CD8-positive, alpha-beta memory T cell (primary cell): ENCODE measurements around the gene SDSL. TPM values are rescaled to one million over a fixed set of nuclear protein-coding genes. Genes with fewer than 3 reads are reported as not detected.

Experiments
- CTCF ChIA-PET: fragments of 350-600 bp; sonication (Branson Sonifier 250); formaldehyde crosslinking; loops from one replicate; lab custom pipeline; 2021; ENCODE audit warnings: antibody characterized with exemption; lab: Charles Lee
- POLR2A ChIA-PET: fragments of 350-600 bp; sonication (Branson Sonifier 250); formaldehyde crosslinking; loops from one replicate; lab custom pipeline; 2021; ENCODE audit warnings: antibody characterized with exemption; lab: Charles Lee
- DNase-seq, 5 donors: peaks; one replicate each; pipeline versions ENCODE4 v3.0.0 to v3.0.0-alpha.2; 2020 to 2022; ENCODE audit warnings: mixed read lengths in 1 of 5
- H3K27ac ChIP-seq: one replicate; pipeline ENCODE4 v1.7.0; 2013; ENCODE audit warnings: low read depth, mild to moderate bottlenecking, low read length, moderate library complexity
- H3K27me3 ChIP-seq: 2 replicates; pipeline ENCODE4 v1.7.0; 2013; ENCODE audit warnings: low read length, mild to moderate bottlenecking; ENCODE audit not compliant: insufficient read depth, poor library complexity, severe bottlenecking
- H3K36me3 ChIP-seq: 2 replicates; pipeline ENCODE4 v1.7.0; 2013; ENCODE audit warnings: mild to moderate bottlenecking, low read length, moderate library complexity; ENCODE audit not compliant: insufficient read depth
- H3K4me1 ChIP-seq: 2 replicates; pipeline ENCODE4 v1.7.0; 2013; ENCODE audit warnings: mild to moderate bottlenecking, low read length, moderate library complexity; ENCODE audit not compliant: insufficient read depth
- H3K4me3 ChIP-seq: 2 replicates; pipeline ENCODE4 v1.7.0; 2013; ENCODE audit warnings: mild to moderate bottlenecking, low read length
- H3K9me3 ChIP-seq: 2 replicates; pipeline ENCODE4 v1.7.0; 2013; ENCODE audit warnings: mild to moderate bottlenecking, low read length
- H3K27ac Mint-ChIP-seq, 8 donors: one replicate each; pipeline ENCODE4 v1.8.0; 2020 to 2021; ENCODE audit warnings: mixed read lengths in 8 of 8, mild to moderate bottlenecking in 6 of 8, inconsistent platforms in 3 of 8, moderate library complexity in 3 of 8
- H3K27me3 Mint-ChIP-seq, 2 donors: one replicate each; pipeline ENCODE4 v1.8.0; 2020 to 2021; ENCODE audit warnings: mixed read lengths in 2 of 2, mild to moderate bottlenecking in 1 of 2, moderate library complexity in 1 of 2
- H3K36me3 Mint-ChIP-seq, 3 donors: one replicate each; pipeline ENCODE4 v1.8.0; 2020 to 2021; ENCODE audit warnings: mixed read lengths in 3 of 3, inconsistent platforms in 1 of 3, mild to moderate bottlenecking in 1 of 3
- H3K4me1 Mint-ChIP-seq, 3 donors: one replicate each; pipeline ENCODE4 v1.8.0; 2020 to 2021; ENCODE audit warnings: mixed read lengths in 3 of 3, inconsistent platforms in 1 of 3, mild to moderate bottlenecking in 1 of 3
- H3K4me3 Mint-ChIP-seq, 7 donors: one replicate each; pipeline ENCODE4 v1.8.0; 2020 to 2021; ENCODE audit warnings: mixed read lengths in 7 of 7, mild to moderate bottlenecking in 6 of 7, moderate library complexity in 4 of 7, inconsistent platforms in 2 of 7
- H3K9me3 Mint-ChIP-seq, 5 donors: one replicate each; pipeline ENCODE4 v1.8.0; 2020 to 2022; ENCODE audit warnings: mixed read lengths in 5 of 5, mild to moderate bottlenecking in 3 of 5, moderate library complexity in 2 of 5, inconsistent platforms in 1 of 5
- polyA plus RNA-seq: library from polyadenylated mRNA; unstranded; fragments of 300-500 nt; fragmentation: Illumina TruSeq; gene quantifications from one replicate; pipeline ENCODE4 v1.2.3, GENCODE V29; 2021
- total RNA-seq, 2 experiments: library from RNA; stranded (reverse); gene quantifications; one replicate each; pipeline ENCODE4 v1.2.3, GENCODE V29; 2021

SDSL gene
- total and polyA plus RNA-seq, 3 experiments from 2014 or later = 0.20 to 0.24 TPM; not detected in 1

GRCh38 chr12:113385282-113385882 is 36.8 kb upstream of the SDSL start:
- no peaks in the 10 kb centered on the region for H3K4me1 Mint-ChIP-seq
- peaks cover 0 to 57% (median 9%) of the 10 kb centered on the region in 3 donors for H3K36me3 Mint-ChIP-seq
- Histone ChIP-seq H3K4me1 (no peaks in the 10 kb centered on the region), H3K4me3 (no peak overlapping the region), H3K9me3 (no peaks in the 10 kb centered on the region), H3K27me3 (no peaks in the 10 kb centered on the region), H3K27ac (no peak overlapping the region), H3K36me3 (no peaks in the 10 kb centered on the region)
- no peaks in the 10 kb centered on the region for H3K27me3 Mint-ChIP-seq
- no peaks in the 10 kb centered on the region for H3K9me3 Mint-ChIP-seq
- POLR2A ChIA-PET = no interaction called here
- no peak overlapping the region for H3K27ac Mint-ChIP-seq
- CTCF ChIA-PET = no interaction called here
- no peak for DNase-seq
- H3K4me3 Mint-ChIP-seq = no peak overlapping the region

DNA sequence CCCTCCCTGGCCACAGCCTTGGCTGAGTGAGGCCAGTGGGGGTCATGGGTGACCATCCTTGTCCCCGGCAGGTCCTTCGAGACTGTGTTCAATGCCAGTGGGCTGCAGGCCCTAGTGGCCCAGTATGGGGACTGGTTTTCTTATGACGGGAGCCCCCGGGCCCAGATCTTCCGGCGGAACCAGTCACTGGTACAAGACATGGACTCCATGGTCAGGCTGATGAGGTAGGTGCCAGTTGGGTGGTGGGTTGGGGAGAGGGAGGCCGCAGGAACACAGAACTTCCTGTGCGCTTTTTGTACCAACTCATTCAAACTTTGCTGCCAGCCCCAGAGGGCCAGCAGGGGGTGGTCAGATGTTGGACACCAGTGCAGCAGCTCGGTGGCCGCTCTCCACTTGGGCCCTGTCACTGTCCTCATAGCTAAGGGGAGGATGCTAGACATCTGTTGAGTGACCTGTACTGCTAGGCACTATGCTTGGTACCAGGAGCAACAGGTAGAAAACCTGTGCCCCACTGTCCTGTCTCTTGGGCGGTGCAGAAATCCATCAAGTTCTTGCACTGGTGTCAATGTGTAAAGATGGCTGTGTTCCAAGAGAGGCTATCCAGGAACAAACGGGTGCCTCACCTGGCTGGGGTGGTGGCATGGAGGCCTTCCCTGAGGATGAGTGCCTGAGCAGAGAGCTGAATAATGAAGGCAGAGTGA is 35.2 kb upstream of the SDSL start:
- no peaks in the 10 kb centered on the region for H3K27me3 ChIP-seq
- Mint-ChIP-seq H3K4me3 (no peak overlapping the region), H3K27ac (peak overlapping the region in 1 of 8 donors; percentile 67), H3K9me3 (no peaks in the 10 kb centered on the region), H3K27me3 (no peaks in the 10 kb centered on the region), H3K4me1 (no peaks in the 10 kb centered on the region), H3K36me3 (peaks cover 0 to 49% (median 7%) of the 10 kb centered on the region in 3 donors)
- CTCF ChIA-PET = no interaction called here
- DNase-seq = no peak
- POLR2A ChIA-PET = no interaction called here
- no peak overlapping the region for H3K27ac ChIP-seq
- no peaks in the 10 kb centered on the region for H3K9me3 ChIP-seq
- no peak overlapping the region for H3K4me3 ChIP-seq
- no peaks in the 10 kb centered on the region for H3K36me3 ChIP-seq
- no peaks in the 10 kb centered on the region for H3K4me1 ChIP-seq

DNA sequence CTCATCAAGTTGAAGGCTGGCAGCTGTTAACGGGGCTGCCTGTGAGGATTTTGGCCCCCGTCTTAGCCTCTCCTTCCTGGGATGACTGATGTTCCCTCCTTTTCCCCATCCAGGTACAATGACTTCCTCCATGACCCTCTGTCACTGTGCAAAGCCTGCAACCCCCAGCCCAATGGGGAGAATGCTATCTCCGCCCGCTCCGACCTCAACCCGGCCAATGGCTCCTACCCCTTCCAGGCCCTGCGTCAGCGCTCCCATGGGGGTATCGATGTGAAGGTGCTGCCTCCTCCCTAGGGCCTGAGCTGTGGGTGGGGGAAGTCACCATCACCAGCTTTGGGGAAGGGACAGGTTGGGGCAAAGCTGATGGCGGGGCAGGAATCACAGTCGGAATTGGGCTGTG is 34.5 kb upstream of the SDSL start:
- H3K36me3 ChIP-seq = no peaks in the 10 kb centered on the region
- CTCF ChIA-PET = no interaction called here
- POLR2A ChIA-PET = no interaction called here

DNA sequence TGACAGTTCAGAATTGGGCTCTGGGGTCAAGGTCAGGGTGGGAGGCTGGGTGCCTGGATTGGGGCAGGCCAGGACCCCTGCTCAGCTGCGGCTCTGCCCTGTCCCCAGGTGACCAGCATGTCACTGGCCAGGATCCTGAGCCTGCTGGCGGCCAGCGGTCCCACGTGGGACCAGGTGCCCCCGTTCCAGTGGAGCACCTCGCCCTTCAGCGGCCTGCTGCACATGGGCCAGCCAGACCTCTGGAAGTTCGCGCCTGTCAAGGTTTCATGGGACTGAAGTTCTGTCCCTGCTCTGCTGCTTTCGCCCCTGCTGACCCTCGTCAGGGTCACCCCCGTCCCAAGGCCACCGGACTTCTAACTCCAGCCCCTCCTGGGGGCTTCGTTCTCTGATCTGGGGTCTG is 33.8 kb upstream of the SDSL start:
- Mint-ChIP-seq H3K9me3 (no peaks in the 10 kb centered on the region), H3K27ac (no peak overlapping the region), H3K4me3 (no peak overlapping the region), H3K27me3 (no peaks in the 10 kb centered on the region), H3K36me3 (peaks cover 0 to 46% (median 7%) of the 10 kb centered on the region in 3 donors), H3K4me1 (no peaks in the 10 kb centered on the region)
- Histone ChIP-seq H3K4me1 (no peaks in the 10 kb centered on the region), H3K36me3 (no peaks in the 10 kb centered on the region), H3K4me3 (no peak overlapping the region), H3K27me3 (no peaks in the 10 kb centered on the region), H3K27ac (no peak overlapping the region), H3K9me3 (no peaks in the 10 kb centered on the region)
- no peak for DNase-seq
- ChIA-PET POLR2A (no interaction called here), CTCF (no interaction called here)

More for the DNA sequence above, 34.5 kb upstream of the SDSL start:
- Mint-ChIP-seq H3K4me3 (no peak overlapping the region), H3K36me3 (peaks cover 0 to 46% (median 7%) of the 10 kb centered on the region in 3 donors), H3K27ac (no peak overlapping the region), H3K9me3 (no peaks in the 10 kb centered on the region), H3K27me3 (no peaks in the 10 kb centered on the region), H3K4me1 (no peaks in the 10 kb centered on the region)
- Histone ChIP-seq H3K4me3 (no peak overlapping the region), H3K9me3 (no peaks in the 10 kb centered on the region), H3K27ac (no peak overlapping the region), H3K27me3 (no peaks in the 10 kb centered on the region), H3K4me1 (no peaks in the 10 kb centered on the region)
- no peak for DNase-seq

DNA sequence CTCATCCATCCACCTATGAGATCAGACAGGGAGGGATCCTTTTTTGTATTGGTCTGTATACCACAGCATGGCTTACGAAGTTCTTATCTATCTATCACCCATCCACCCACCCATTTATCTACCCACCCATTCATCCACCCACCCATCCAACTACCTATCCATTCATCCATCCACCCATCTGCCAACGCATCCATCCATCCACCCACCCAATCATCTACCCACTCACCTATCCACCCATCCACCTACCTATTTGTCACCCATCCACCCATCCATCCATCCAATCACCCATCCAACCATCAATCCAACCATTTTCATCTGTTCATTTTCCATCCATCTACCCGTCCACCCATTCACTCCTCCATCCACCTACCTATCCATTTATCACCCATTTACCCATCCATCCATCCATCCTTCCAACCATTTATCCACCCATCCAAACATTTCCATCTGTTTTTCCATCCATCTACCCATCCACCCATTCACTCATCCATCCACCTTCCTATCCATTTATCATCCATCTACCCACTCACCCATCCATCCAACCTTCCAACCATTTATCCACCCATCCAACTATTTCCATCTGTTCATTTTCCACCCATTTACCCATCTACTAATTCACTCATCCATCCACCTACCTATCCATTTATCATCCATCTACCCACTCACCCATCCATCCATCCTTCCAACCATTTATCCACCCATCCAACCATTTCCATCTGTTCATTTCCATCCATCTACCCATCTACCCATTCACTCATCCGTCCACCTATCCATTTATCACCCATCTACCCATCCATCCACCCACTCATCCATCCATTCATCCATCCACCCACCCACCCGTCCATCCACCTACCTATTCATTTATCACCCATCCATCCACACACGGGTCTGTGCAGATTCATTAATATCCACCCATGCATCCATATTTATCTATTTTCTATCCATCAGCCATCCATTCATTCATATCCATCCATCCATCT is 31.8 kb upstream of the SDSL start:
- CTCF ChIA-PET = no interaction called here
- no peaks in the 10 kb centered on the region for H3K9me3 ChIP-seq

GRCh38 chr12:113391145-113391544 is 31.0 kb upstream of the SDSL start:
- Histone ChIP-seq H3K36me3 (no peaks in the 10 kb centered on the region), H3K4me1 (no peaks in the 10 kb centered on the region), H3K27me3 (no peaks in the 10 kb centered on the region), H3K27ac (no peak overlapping the region), H3K4me3 (no peak overlapping the region), H3K9me3 (no peaks in the 10 kb centered on the region)
- Mint-ChIP-seq H3K27ac (no peak overlapping the region), H3K4me1 (no peaks in the 10 kb centered on the region), H3K27me3 (no peaks in the 10 kb centered on the region), H3K36me3 (peaks cover 0 to 26% (median 0%) of the 10 kb centered on the region in 3 donors), H3K4me3 (no peak overlapping the region), H3K9me3 (no peaks in the 10 kb centered on the region)
- ChIA-PET CTCF (no interaction called here), POLR2A (no interaction called here)
- DNase-seq = no peak

More for the DNA sequence above, 31.8 kb upstream of the SDSL start:
- Mint-ChIP-seq H3K27ac (no peak overlapping the region), H3K27me3 (no peaks in the 10 kb centered on the region), H3K4me3 (no peak overlapping the region), H3K36me3 (peaks cover 0 to 33% (median 3%) of the 10 kb centered on the region in 3 donors), H3K9me3 (no peaks in the 10 kb centered on the region), H3K4me1 (no peaks in the 10 kb centered on the region)
- Histone ChIP-seq H3K4me3 (no peak overlapping the region), H3K36me3 (no peaks in the 10 kb centered on the region), H3K27me3 (no peaks in the 10 kb centered on the region), H3K27ac (no peak overlapping the region), H3K4me1 (no peaks in the 10 kb centered on the region)
- DNase-seq = no peak
- POLR2A ChIA-PET = no interaction called here

- H3K36me3 Mint-ChIP-seq = peaks cover 0 to 23% (median 0%) of the 10 kb centered on the region in 3 donors
- no peak overlapping the region for H3K27ac ChIP-seq
- H3K27ac Mint-ChIP-seq = no peak overlapping the region
- no peak overlapping the region for H3K4me3 Mint-ChIP-seq
- no peaks in the 10 kb centered on the region for H3K4me1 ChIP-seq
- no peaks in the 10 kb centered on the region for H3K9me3 Mint-ChIP-seq
- H3K9me3 ChIP-seq = no peaks in the 10 kb centered on the region
- CTCF ChIA-PET = no interaction called here
- H3K4me3 ChIP-seq = no peak overlapping the region
- no peaks in the 10 kb centered on the region for H3K27me3 Mint-ChIP-seq
- POLR2A ChIA-PET = no interaction called here
- no peaks in the 10 kb centered on the region for H3K4me1 Mint-ChIP-seq
- no peaks in the 10 kb centered on the region for H3K36me3 ChIP-seq
- DNase-seq = no peak
- no peaks in the 10 kb centered on the region for H3K27me3 ChIP-seq
These were observed 30.4 kb upstream of the SDSL start for GRCh38 chr12:113391650-113392337.
